Skeletal muscle satellite cell (primary cell): ENCODE measurements around the gene POGZ. TPM values are rescaled to one million over a fixed set of nuclear protein-coding genes. Genes with fewer than 3 reads are reported as not detected.

Experiments
- H3K27me3 ChIP-seq: 2 replicates; pipeline ENCODE4 v1.7.0; 2013; ENCODE audit warnings: low read length; ENCODE audit not compliant: control insufficient read depth, insufficient read depth
- H3K36me3 ChIP-seq: 2 replicates; pipeline ENCODE4 v1.7.0; 2013; ENCODE audit warnings: mild to moderate bottlenecking, control low read depth, low read length; ENCODE audit not compliant: insufficient read depth
- H3K4me1 ChIP-seq: 2 replicates; pipeline ENCODE4 v1.7.0; 2013; ENCODE audit warnings: low read length; ENCODE audit not compliant: control insufficient read depth, insufficient read depth
- H3K4me2 ChIP-seq: 2 replicates; pipeline ENCODE4 v1.7.0; 2013; ENCODE audit warnings: mild to moderate bottlenecking, low read length
- H3K4me3 ChIP-seq: 2 replicates; pipeline ENCODE4 v1.7.0; 2013; ENCODE audit warnings: low read length
- H3K9ac ChIP-seq: 2 replicates; pipeline ENCODE4 v1.7.0; 2013; ENCODE audit warnings: mild to moderate bottlenecking, low read depth, low read length, moderate library complexity
- H3K9me3 ChIP-seq: replicated peaks from 2 replicates; pipeline ENCODE4 v1.7.0; 2013; ENCODE audit warnings: mild to moderate bottlenecking, control low read depth, low read length
- small RNA-seq: library from RNA; depleted of rRNA; stranded (forward); fragments of <200 nt; gene quantifications from one replicate; pipeline ENCODE3, GENCODE V24; 2012

The POGZ gene

DNA sequence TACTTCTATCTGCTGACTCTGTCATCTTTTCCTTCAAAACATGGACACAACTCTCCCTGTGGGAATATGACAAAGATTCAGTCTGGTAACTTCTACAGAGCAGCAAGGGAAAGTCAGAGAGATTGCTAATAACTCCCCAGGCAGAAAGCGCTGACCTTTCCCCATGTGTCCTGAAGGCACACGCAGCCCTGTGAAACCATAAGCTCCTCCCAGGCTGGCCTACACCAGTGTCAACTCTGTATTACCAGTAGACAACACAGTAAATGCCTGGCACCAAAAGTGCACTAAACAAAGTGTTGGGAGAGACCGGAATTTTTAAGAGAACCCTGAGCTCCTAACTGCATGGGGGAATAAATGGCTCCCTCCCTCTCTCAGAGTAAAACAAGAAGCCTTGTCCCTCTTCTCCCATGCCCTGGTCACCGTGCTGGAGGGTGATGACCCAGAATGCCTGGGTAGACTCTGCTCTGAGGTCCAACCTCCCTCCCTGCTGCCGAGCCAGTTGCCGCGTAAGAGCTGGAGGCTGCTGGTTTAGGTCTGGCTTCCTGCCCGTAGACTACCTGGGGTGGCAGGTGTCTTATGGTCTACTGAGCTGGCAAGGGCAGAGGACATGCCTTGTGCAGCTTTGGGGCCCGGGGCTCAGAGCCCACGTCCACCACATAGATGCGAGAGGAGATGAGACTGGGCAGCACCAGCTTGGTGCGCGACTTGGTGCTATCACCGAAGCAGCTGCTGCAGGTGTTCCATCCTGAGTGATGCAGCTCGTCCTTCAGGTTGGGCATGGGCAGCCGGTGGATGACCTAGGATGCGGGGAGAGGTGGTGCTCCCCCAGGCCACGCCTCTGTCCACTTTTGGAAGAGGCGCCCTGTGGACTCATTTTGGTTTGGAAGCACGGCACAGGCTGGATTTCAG is 90.6 kb downstream of the POGZ start:
- H3K9me3 ChIP-seq, result no peaks in the 10 kb centered on the region
- H3K4me3 ChIP-seq, result no peak overlapping the region
- H3K36me3 ChIP-seq, result no peaks in the 10 kb centered on the region
- H3K27me3 ChIP-seq, result no peaks in the 10 kb centered on the region
- peaks cover 26% of the 10 kb centered on the region for H3K4me1 ChIP-seq
- no peak overlapping the region for H3K4me2 ChIP-seq
- H3K9ac ChIP-seq, result no peak overlapping the region

- Histone ChIP-seq H3K4me1 (peaks cover 26% of the 10 kb centered on the region), H3K9ac (no peak overlapping the region), H3K36me3 (no peaks in the 10 kb centered on the region), H3K4me2 (no peak overlapping the region), H3K4me3 (no peak overlapping the region), H3K9me3 (no peaks in the 10 kb centered on the region), H3K27me3 (no peaks in the 10 kb centered on the region)
Measured at GRCh38 chr1:151367658-151368392, 91.5 kb downstream of the POGZ start.

DNA sequence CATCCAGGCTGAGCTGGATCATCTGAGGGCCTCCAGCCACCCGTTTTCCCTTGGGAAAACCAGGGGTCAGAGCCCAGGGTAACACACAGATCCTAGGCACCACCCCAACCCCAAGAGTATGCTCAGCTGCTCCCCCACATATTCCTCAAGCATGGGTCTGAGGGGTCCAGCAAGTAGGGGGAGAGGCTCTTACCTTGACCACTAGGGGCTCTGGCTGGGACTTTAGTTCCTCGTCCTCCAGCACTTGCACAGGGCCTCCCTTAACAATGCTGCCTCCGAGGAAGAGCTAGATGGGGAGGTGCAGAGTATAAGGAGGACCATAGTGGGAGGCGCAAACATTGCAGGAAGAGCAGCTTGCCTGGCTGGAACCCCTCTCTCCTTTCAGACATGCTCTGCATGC is 94.3 kb downstream of the POGZ start:
- no peak overlapping the region for H3K4me2 ChIP-seq
- no peak overlapping the region for H3K9ac ChIP-seq
- H3K27me3 ChIP-seq, result no peaks in the 10 kb centered on the region
- no peaks in the 10 kb centered on the region for H3K9me3 ChIP-seq
- no peaks in the 10 kb centered on the region for H3K36me3 ChIP-seq
- H3K4me1 ChIP-seq, result peaks cover 2% of the 10 kb centered on the region
- H3K4me3 ChIP-seq, result no peak overlapping the region

DNA sequence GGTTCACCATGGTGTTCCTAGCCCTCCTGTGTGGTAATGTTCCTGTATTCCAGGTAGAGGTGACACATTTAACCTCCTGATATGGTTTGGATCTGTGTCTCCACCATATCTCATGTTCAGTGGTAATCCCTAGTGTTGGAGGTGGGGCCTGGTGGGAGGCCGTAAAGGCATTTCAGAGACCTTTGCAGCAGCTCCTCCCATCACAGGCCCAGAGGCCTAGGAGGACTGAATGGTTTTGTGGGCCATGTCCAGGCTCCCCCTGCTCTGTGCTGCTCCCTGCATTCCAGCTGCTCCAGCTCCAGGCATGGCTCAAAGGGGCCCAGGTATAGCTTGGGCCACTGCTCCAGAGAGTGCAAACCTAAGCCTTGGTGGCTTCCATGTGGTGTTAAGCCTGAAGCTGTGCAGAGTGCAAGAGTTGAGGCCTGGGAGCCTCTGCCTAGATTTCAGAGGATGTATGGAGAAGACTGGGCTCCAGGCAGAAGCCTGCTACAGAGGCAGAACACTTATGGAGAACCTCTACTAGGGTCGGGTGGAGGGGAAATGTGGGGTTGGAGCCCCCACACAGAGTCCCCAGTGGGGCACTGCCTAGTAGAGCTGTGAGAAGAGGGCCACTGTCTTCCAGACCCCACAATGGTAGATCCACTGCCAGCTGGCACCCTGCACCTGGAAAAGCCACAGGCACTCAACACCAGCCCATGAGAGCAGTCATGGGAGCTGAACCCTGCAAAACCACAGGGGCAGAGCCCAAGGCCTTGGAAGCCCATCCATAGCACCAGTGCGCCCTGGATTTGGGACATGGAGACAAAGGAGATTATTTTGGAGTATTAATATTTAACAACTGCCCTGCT is 96.8 kb downstream of the POGZ start:
- H3K4me3 ChIP-seq, result no peak overlapping the region
- no peak overlapping the region for H3K4me2 ChIP-seq
- H3K9ac ChIP-seq, result no peak overlapping the region
- no peaks in the 10 kb centered on the region for H3K4me1 ChIP-seq
- no peaks in the 10 kb centered on the region for H3K9me3 ChIP-seq
- H3K36me3 ChIP-seq, result no peaks in the 10 kb centered on the region
- no peaks in the 10 kb centered on the region for H3K27me3 ChIP-seq

- Histone ChIP-seq H3K9me3 (no peaks in the 10 kb centered on the region), H3K4me3 (no peak overlapping the region), H3K9ac (no peak overlapping the region), H3K4me2 (no peak overlapping the region), H3K36me3 (no peaks in the 10 kb centered on the region), H3K27me3 (no peaks in the 10 kb centered on the region), H3K4me1 (no peaks in the 10 kb centered on the region)
Measured at GRCh38 chr1:151361883-151362282, 97.4 kb downstream of the POGZ start.

- Histone ChIP-seq H3K4me3 (no peak overlapping the region), H3K4me2 (no peak overlapping the region), H3K36me3 (no peaks in the 10 kb centered on the region), H3K9me3 (no peaks in the 10 kb centered on the region), H3K27me3 (peaks cover 4% of the 10 kb centered on the region), H3K9ac (no peak overlapping the region), H3K4me1 (no peaks in the 10 kb centered on the region)
Measured at GRCh38 chr1:151356696-151357095, 102.6 kb downstream of the POGZ start.

Small RNA genes within 50 kb of the gene (small RNA-seq; reads per million reads assigned to genes)
- gene RNY4P25, result not detected
